Measurements from ENCODE around the gene TNRC18.

DNA sequence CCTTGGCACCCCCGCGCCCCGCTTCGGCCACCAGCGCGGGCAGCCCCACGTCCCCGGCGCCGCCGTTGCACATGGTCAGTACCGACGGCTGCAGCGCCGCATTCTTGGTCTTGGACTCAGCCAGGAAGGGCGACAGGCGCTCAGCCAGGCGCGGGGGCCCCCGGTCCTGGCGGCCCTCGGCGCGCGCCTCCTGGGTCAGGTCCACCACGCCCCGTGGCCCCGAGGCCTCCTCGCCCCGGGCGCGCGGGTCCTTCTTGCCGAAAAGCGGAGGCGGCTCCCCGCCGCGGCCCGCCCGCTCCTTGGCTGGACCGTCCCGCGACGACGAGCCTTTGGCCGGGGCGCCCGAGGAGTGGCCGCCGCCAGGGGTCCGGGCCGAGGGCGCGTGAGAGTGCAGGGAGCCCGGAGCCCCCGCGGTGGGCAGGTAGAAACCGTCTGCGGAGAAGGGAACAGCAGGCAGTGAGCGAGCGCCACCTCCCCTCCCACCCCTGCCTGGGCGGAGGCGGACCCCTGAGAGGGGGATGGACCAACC is 34.7 kb downstream of the TNRC18 start:
- no peak for TF ChIP-seq CTCF (IDR thresholded peaks at IDR 0.05)
- TF ChIP-seq POLR2A (IDR thresholded peaks at IDR 0.05) = no peak

All from lower leg skin (tissue), 3 donors.